Prostate gland (tissue), 2 donors: ENCODE results near the gene SLC22A3. TPM values are rescaled to one million over a fixed set of nuclear protein-coding genes. Genes with fewer than 3 reads are reported as not detected.

Experiments used
- DNase-seq: peaks from one replicate; pipeline ENCODE4 v3.0.0-alpha.2; 2019; ENCODE audit warnings: low spot score
- H3K27ac ChIP-seq, 2 donors: fragments of 200-600 bp; sonication (generic); 2 replicates each; pipeline ENCODE4 v1.5.1; 2017 to 2019
- H3K27me3 ChIP-seq: fragments of 200-600 bp; sonication (generic); replicated peaks from 2 replicates; pipeline ENCODE4 v1.5.1; 2019; ENCODE audit not compliant: insufficient read depth
- H3K36me3 ChIP-seq, 2 donors: fragments of 200-600 bp; sonication (generic); 1 replicate in 1 of 2; 2 replicates in 1 of 2; pipeline versions ENCODE4 v1.5.1 to v1.8.1; 2017 to 2019
- H3K4me1 ChIP-seq: fragments of 200-600 bp; sonication (generic); replicated peaks from 2 replicates; pipeline ENCODE4 v1.5.1; 2019
- H3K4me3 ChIP-seq, 2 donors: fragments of 200-600 bp; sonication (generic); 2 replicates each; pipeline ENCODE4 v1.5.1; 2017 to 2019
- H3K9me3 ChIP-seq: fragments of 200-600 bp; sonication (generic); 2 replicates; pipeline ENCODE4 v1.5.1; 2017
- POLR2A ChIP-seq: fragments of 450-650 bp; IDR thresholded peaks from one replicate; pipeline ENCODE4 v1.6.1; 2016; ENCODE audit warnings: antibody characterized with exemption, mild to moderate bottlenecking
- POLR2AphosphoS5 ChIP-seq: sonication (generic); formaldehyde crosslinking; IDR thresholded peaks from one replicate; pipeline ENCODE4 v1.6.1; 2017; ENCODE audit warnings: antibody characterized with exemption
- WGBS: methylation state at CpG from one replicate; pipeline ENCODE4 v1.1.5; 2018; 5-methylcytosine and 5-hydroxymethylcytosine counted together
- intact Hi-C: fragments of 100-400 bp; cut with DNase I; formaldehyde crosslinking; loops from one replicate; pipeline ENCODE4 v1.14.2; 2022
- total RNA-seq, 2 donors: library from RNA; depleted of rRNA; stranded (reverse); fragments of >200 nt; gene quantifications; one replicate each; pipeline ENCODE4 v1.1.0, GENCODE V29; 2016
- TF ChIP-seq, protein P1 (sequence below), 4 experiments: fragments of 200-600 bp in 2 of 4; fragments of 450-650 bp in 2 of 4; sonication (generic) in 2 of 4; IDR thresholded peaks; 1 replicate in 3 of 4; 2 replicates in 1 of 4; pipeline ENCODE4 v1.5.1; 2016 to 2019; ENCODE audit warnings: antibody characterized with exemption in 4 of 4, mild to moderate bottlenecking in 2 of 4, moderate library complexity in 2 of 4

Gene SLC22A3
- total RNA-seq, 2 donors from 2014 or later, result 50.2 to 118 TPM

DNA sequence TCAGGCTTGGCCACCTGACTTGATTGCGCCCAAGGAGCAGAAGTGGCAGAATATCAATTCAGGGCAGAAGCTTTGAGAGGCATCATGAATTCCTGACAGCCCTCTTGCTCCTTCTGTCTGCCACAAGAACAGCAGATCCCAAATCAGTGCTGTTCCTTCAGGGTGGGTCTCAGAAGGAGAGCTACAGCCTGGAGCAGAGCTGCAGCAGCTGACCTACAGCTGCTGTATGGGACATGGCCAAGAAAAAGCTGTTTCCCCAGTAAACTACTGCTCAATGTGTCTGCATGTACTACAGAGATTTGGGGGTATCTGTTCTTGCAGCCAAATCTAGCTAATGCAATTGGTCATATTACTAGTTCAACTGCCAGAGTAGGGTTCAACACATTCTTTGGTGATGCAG, 69.0 kb downstream of the SLC22A3 start:
- no peak overlapping the region for H3K27ac ChIP-seq
- 82% methylated on average over 1 of the region's 1 CpG for WGBS
- H3K4me3 ChIP-seq, result no peak overlapping the region
- H3K27me3 ChIP-seq, result no peaks in the 10 kb centered on the region
- H3K9me3 ChIP-seq, result no peaks in the 10 kb centered on the region
- H3K36me3 ChIP-seq, result peaks cover 3 to 4% of the 10 kb centered on the region in 2 donors
- no peak for DNase-seq
- TF ChIP-seq, protein P1, sequence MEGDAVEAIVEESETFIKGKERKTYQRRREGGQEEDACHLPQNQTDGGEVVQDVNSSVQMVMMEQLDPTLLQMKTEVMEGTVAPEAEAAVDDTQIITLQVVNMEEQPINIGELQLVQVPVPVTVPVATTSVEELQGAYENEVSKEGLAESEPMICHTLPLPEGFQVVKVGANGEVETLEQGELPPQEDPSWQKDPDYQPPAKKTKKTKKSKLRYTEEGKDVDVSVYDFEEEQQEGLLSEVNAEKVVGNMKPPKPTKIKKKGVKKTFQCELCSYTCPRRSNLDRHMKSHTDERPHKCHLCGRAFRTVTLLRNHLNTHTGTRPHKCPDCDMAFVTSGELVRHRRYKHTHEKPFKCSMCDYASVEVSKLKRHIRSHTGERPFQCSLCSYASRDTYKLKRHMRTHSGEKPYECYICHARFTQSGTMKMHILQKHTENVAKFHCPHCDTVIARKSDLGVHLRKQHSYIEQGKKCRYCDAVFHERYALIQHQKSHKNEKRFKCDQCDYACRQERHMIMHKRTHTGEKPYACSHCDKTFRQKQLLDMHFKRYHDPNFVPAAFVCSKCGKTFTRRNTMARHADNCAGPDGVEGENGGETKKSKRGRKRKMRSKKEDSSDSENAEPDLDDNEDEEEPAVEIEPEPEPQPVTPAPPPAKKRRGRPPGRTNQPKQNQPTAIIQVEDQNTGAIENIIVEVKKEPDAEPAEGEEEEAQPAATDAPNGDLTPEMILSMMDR (IDR thresholded peaks at IDR 0.05), result no peak
- no peak for TF ChIP-seq POLR2AphosphoS5
- no peak for TF ChIP-seq POLR2A
- intact Hi-C loops, result no loop called here
- peaks cover 2% of the 10 kb centered on the region for H3K4me1 ChIP-seq

DNA sequence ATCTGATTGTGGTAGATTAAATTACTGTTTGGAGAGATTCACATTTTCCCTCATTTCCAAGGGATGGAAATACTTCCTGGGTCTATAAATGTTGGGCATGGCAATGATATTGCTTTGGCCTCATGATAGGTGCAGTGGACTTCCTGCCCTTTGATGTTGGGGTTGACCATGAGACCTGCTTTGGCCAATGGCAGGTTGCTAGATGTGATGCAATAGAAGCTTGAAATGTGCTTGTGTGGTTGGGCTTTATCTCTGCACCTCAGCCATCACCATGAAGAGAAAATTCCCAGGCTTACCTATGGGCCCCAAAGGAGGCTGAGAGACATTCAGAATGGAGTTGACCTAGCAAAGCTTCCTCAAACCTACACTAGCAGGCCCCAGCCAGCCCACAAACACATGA, 69.4 kb downstream of the SLC22A3 start:
- TF ChIP-seq POLR2AphosphoS5 (no peak), POLR2A (no peak)
- TF ChIP-seq, protein P1 (IDR thresholded peaks at IDR 0.05), result no peak
- Histone ChIP-seq H3K4me3 (no peak overlapping the region), H3K27ac (no peak overlapping the region), H3K4me1 (peaks cover 2% of the 10 kb centered on the region), H3K9me3 (no peaks in the 10 kb centered on the region), H3K36me3 (peaks cover 3 to 4% of the 10 kb centered on the region in 2 donors), H3K27me3 (no peaks in the 10 kb centered on the region)
- intact Hi-C loops, result no loop called here
- no peak for DNase-seq

DNA sequence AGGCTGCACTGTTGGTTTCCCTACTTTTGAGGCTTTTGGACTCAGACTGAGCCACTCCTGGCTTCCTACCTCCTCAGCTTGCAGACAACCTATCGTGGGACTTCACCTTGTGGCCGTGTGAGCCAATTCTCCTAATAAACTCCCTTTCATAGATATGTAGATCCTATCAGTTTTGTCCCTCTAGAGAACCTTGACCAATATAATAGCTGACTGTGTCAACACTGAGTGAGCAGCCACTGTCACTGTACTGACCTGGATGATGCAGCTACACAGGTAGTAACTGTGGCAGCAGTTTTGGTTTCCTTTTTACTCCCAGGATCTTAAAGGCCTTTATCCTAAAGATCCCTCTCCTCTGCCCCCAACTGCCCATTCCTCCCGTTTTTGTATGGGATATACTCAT, 70.2 kb downstream of the SLC22A3 start:
- intact Hi-C loops, result no loop called here
- WGBS, result 43% methylated on average over 3 of the region's 3 CpGs
- DNase-seq, result peak; percentile 38
- Histone ChIP-seq H3K27me3 (no peaks in the 10 kb centered on the region), H3K36me3 (peaks cover 3 to 4% of the 10 kb centered on the region in 2 donors), H3K4me1 (peaks cover 2% of the 10 kb centered on the region), H3K4me3 (no peak overlapping the region), H3K9me3 (no peaks in the 10 kb centered on the region), H3K27ac (no peak overlapping the region)
- TF ChIP-seq POLR2A, result no peak
- TF ChIP-seq POLR2AphosphoS5, result peak; percentile 63
- TF ChIP-seq, protein P1 (IDR thresholded peaks at IDR 0.05), result peak in 1 of 4 experiments; percentile 9

DNA sequence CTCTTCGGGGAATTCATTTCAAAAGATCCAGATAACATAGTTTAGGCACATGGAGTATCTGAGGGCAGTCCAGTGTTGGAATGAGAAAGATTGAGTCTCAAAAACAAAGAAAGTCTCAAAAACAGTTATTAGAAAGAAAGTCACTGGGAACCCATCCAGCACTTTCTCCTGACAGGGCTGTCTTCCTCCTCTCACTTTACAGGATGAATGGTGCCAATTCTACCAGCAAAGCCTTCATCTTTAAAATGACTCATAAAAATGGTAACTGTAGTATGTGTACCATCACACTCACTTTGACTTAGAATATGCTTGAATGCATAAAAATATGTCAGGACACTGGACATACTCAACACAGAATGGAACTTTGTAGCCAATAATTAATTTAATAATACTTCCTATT, 71.3 kb downstream of the SLC22A3 start:
- WGBS, result 74% methylated on average over 1 of the region's 1 CpG
- Histone ChIP-seq H3K36me3 (peaks cover 3% of the 10 kb centered on the region in 2 donors), H3K4me1 (peaks cover 2% of the 10 kb centered on the region), H3K9me3 (no peaks in the 10 kb centered on the region), H3K4me3 (no peak overlapping the region), H3K27ac (no peak overlapping the region), H3K27me3 (no peaks in the 10 kb centered on the region)
- intact Hi-C loops, result no loop called here
- no peak for DNase-seq
- TF ChIP-seq POLR2A, result no peak
- TF ChIP-seq, protein P1 (IDR thresholded peaks at IDR 0.05), result no peak
- TF ChIP-seq POLR2AphosphoS5, result no peak

DNA sequence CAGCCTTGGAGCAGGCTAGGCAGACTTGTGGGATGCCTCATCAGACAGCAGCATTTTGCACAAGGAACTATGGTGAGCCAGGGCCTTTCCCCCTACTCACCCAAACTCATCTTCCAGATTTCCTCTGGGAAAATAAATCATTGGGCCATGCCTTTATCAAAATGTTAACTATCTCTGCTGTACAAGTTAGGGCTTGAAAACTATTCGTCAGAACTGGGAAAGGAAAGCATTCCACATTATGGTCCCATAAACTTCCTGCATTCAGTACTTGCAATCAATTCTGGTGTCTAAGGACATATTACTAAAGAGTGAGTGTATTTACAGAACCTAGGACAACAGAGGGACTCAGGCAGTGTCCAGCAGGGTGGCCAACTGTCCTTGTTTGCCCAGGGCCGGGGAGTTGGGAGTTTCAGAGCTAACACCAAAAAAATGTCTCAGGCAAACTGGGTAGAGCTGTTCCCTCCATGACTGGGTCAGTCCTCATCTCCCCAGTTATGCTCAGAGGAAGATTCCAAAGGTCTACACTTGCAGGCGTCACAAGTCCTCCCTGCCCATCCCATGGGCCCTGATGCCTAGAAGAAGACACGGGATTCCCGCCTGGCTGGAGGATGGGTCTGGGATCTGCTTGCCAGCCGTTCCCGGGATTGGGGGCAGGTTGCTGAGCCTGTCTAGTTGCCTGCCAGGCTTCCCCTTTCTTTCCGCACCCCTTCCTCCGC, 72.2 kb downstream of the SLC22A3 start:
- no peak for DNase-seq
- 83% methylated on average over 9 of the region's 9 CpGs for whole genome bisulfite sequencing
- TF ChIP-seq, protein P1 (IDR thresholded peaks at IDR 0.05), result no peak
- TF ChIP-seq POLR2AphosphoS5 (no peak), POLR2A (no peak)
- peaks cover 2% of the 10 kb centered on the region for H3K4me1 ChIP-seq
- no peak overlapping the region for H3K27ac ChIP-seq
- intact Hi-C loops, result no loop called here
- H3K36me3 ChIP-seq, result no peaks in the 10 kb centered on the region
- H3K9me3 ChIP-seq, result no peaks in the 10 kb centered on the region
- H3K4me3 ChIP-seq, result no peak overlapping the region
- H3K27me3 ChIP-seq, result no peaks in the 10 kb centered on the region
